ENCODE data around the gene TNPO3.

- TF ChIP-seq CTCF (IDR thresholded peaks at IDR 0.05) (no peak), POLR2A (IDR thresholded peaks at IDR 0.05) (no peak), EP300 (IDR thresholded peaks at IDR 0.05) (no peak)
Observed at GRCh38 chr7:129095258-129095657, 40.3 kb upstream of the TNPO3 start.

Measured in gastroesophageal sphincter (tissue), 3 donors.